MV-4-11 (cell line): ENCODE measurements around the gene TNNT2.

Source experiments
- DNase-seq: peaks from one replicate; lab custom pipeline; 2025; lab: John Stamatoyannopoulos, UW

Gene TNNT2

DNA sequence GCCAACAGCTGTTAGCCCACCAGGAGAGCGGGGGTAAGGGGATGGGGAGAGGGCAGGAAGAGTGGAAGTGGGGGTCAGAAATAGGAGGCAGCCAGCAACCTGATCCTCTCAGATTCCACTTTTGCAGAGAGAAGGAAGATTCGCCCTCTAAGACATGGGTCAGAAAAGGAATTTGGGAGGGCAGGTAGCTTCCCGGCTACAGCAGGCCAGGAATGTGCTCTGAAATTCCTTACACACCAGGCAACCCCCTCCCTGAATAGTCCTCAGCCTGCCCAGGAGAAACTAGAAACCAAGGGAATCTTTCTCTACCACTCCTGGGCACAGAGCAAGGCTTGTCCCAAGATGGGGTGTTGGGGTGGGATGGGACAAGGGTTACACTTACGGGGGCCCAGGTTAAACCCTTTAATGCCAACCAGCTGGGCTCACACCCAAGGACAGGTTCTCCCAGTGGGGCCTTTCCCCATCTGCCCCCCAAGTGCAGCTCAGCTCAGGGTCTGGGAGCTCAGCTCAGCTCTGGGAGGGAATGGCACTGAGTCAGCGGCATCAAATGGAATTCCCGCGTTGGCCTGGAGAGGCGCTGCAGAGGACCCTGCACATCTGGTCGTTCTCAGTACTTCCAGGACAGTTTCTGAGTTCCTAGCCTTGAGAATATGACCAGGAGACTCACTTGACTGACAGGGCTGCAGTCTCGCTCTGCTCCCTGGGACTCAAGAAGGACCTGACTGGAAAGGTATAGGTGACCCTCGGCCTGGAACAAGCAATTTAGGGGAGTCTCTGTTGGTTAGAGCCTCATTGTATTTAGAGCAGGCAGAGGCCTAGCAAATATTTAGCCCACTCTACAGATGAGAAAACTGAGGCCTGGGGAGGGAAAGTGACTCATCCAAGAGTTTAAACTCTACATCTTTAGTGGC lies 761 bp downstream of the TNNT2 start:
- no peak for DNase-seq

DNA sequence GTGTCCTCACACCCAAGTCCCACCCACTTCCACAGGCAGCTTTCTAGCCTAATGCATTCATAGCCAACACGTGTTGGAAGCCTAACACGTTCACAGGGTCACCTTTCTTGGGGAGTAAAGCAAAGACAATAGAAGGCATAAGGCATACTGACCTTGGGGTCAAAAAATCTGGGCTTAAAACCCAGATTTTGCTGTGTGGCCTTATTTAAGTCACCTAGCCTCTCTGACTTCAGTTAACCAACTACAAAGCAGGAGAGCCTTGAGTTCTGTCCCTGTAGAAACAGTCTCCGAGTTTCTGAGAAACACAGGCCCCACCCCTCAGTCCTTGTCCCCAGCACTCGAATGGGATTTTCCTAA lies 1.4 kb downstream of the TNNT2 start:
- no peak for DNase-seq

GRCh38 chr1:201375169-201375568 lies 2.3 kb downstream of the TNNT2 start:
- no peak for DNase-seq

GRCh38 chr1:201374364-201374763 lies 3.1 kb downstream of the TNNT2 start:
- DNase-seq: no peak

DNA sequence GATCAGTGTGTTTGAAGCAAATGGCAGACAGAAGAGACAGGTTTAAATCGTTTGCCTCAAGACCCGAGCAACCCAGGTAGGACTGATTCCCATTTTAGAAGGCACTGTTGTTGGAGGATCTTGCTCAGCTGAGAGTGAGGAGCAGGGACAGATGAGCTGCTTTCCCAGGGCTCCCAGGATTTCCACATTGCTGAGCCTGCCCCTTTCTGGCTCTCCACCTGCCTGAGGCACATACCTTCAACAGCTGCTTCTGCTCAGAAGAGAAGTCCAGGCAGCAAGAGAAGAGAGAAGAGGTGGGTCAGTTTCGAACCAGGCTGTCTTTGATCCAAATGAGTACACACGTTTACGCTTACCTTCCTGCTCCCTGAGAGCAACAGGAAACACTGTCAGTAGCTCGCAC lies 5.7 kb downstream of the TNNT2 start:
- DNase-seq: no peak

GRCh38 chr1:201371276-201371675 lies 6.2 kb downstream of the TNNT2 start:
- no peak for DNase-seq

GRCh38 chr1:201370500-201370899 lies 7.0 kb downstream of the TNNT2 start:
- DNase-seq: no peak

GRCh38 chr1:201369209-201369608 lies 8.3 kb downstream of the TNNT2 start:
- DNase-seq: no peak

DNA sequence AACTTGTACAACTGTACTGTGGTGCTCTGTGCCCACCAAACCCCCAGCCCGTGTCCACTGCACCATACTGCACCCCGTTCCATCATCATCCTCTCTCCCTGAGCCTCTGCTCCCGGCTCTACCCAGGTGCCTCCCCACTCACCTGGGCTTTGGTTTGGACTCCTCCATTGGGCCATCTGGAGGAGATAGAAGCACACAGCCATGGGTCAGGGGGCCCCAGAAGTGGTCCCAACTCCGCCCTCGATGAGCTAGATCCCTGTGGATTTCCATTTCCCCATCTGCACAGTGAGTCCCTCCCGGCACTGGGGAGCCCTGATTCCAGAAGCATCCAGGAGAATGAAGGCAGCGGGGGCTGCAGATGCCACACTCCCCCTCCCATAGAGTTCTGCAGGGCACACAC lies 10.8 kb downstream of the TNNT2 start:
- DNase-seq: no peak

DNA sequence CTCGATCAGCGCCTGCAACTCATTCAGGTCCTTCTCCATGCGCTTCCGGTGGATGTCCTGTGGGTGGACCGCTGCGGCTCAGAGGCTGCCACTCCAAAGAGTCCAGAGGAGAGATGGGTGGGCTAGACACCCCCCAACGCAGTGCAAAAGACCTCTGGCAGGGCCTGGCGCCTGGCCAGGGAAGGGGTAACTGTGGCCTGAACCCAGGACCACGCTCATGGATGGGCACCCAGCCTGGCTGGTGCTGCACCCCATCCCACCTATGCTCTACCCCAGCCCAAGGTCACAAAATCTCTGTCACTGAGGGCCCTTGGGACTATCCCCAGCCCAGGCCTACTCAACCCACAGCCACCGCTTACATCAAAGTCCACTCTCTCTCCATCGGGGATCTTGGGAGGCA lies 12.2 kb downstream of the TNNT2 start:
- DNase-seq: no peak

DNA sequence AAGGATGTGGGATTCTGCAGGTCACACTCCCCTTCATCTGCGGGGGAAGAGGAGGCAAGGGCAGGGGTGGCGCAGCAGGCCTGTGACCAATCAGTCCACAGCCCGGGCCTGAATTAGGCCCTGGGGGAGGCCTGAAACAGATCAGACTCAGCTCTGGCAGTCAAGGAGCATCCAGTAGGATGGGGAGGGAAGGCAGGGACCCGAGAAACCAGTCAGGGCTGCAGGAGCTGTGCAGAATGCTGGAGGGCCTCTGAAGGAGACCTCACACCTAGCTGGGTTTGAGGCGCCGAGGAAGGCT lies 12.7 kb downstream of the TNNT2 start:
- no peak for DNase-seq

DNA sequence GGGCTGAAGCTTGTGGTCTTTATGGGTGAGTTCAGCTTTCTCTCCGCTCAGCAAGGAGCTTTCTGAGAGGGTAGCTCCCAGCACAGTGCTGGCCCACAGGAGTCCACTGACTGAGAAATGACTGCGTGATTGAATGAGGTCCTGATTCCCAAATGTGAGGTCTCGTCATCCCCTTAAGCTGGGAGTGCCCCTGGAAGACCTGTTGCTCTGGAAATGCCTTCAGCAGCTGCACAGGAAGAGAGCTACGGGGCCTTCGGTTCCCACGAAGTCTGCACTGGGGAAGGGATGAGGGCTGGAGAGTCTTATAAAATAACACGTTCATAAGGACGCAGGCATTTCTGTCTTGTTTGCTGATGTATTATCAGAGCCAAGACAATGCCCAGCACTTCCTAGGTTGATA lies 14.0 kb downstream of the TNNT2 start:
- DNase-seq: no peak

GRCh38 chr1:201362906-201363305 lies 14.6 kb downstream of the TNNT2 start:
- no peak for DNase-seq

GRCh38 chr1:201361652-201362504 lies 15.6 kb downstream of the TNNT2 start:
- no peak for DNase-seq

- no peak for DNase-seq
These were observed 16.4 kb downstream of the TNNT2 start for GRCh38 chr1:201360901-201361651.

- DNase-seq: no peak
These were observed 17.0 kb downstream of the TNNT2 start for GRCh38 chr1:201360486-201360885.

DNA sequence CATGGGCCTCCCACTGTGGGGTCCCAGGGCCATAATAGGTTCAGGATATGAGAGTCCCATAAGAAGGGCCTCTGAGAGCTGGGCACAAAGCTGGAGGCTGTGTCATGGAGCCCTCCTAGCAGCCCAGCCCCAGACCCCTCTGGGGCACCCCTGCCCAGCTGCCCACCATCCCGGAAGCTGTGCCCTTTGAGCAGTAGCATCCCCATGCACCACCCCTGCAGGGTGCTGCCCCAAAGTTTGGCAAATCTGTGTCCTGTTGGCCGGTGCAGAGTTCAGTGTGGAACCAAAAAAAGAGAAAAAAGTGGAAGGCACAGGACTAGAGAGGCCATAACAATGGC lies 17.6 kb downstream of the TNNT2 start:
- no peak for DNase-seq

- DNase-seq: no peak
These were observed 18.2 kb downstream of the TNNT2 start for GRCh38 chr1:201359031-201359872.

DNA sequence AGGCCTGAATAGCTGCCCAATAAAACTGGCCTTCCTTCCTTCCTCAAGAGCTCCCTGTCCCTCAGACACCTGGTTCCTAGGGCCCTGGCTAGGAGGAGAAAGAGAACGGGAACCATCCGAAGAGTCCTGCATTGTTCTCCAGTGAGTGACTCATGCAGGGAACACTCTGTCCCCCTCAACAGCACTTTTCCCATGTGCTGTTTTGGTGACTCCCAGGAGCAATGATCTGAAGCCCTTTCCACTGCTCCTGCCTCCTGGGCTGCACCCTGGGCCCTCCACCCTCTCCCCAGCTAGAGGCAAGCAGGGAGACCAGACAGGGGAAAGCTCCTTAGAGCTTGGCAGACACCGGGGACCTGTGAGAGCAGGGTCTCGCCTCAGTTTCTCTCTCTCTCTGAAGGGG lies 18.9 kb downstream of the TNNT2 start:
- DNase-seq: no peak

DNA sequence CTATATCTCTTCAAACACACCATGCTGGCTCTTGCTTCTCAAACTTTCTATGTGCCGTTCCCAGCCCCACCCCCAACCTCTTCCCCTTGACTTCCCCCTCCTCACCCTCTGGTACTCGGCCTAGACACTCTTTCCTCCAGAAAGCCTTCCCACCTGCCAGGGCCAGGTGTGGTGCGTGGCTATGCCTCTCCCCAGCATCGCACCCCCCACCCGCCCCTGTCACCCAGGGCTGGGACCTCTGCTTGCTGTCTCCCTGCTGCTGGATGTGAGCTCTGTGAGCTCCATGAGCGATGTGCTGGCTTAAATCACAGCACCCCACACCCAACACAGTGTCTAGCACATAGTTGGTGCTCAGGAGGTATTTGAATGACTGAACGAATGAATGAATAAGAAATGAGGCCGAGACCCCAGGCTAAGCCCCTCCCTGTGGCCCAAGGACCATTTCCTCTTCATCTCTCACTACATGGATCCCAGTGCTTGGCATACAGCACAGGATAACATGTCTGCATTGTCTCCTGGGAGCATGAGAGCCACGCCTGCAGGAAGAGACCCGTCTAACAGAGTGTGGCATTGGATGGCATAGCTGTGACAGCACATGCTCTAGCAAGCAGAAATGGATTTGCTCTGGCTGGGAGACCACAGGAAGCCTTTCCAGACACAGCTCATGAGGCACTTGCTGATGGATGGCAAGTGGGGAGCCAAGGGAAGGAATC lies 19.7 kb downstream of the TNNT2 start:
- no peak for DNase-seq

DNA sequence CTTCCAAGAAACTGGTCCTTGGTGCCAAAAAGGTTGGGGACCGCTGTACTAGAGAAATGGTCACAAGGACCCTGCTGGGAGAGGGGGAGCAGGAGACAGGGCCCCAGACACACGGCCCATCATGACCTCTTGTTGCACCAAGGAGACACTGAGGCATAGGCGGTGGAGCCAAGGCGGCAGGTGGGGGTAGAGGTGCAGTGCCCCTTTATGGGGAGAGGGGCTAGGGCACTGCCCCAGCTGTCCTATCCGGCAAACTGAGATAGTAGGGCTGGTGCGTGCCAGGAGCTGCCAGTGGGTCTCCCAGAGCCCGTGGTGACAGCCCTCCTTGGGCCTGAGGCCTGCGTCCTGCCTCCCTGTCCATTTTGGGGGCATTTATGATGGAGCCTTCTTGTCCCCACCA lies 20.3 kb downstream of the TNNT2 start:
- no peak for DNase-seq
